Superior temporal gyrus (tissue), 1 donor: Measurements from ENCODE around the gene SLC25A24.
A peak's percentile ranks its signal among the peaks of the same experiment; 100 is the strongest.
"Not testable (repeated sequence)": the region's sequence is repeated elsewhere in the genome, so short reads cannot be mapped to it uniquely, and the experiment has no call there.

Experiments used
- DNase-seq: peaks from one replicate; pipeline ENCODE4 v3.0.0-alpha.2; 2016; ENCODE audit errors: extremely low spot score

Gene SLC25A24

GRCh38 chr1:108140177-108140576 is 60.0 kb downstream of the SLC25A24 start:
- DNase-seq = no peak

GRCh38 chr1:108139555-108139954 is 60.6 kb downstream of the SLC25A24 start:
- not testable (repeated sequence) for DNase-seq

GRCh38 chr1:108133148-108133547 is 67.0 kb downstream of the SLC25A24 start:
- DNase-seq = not testable (repeated sequence)

GRCh38 chr1:108132367-108132766 is 67.8 kb downstream of the SLC25A24 start:
- DNase-seq = not testable (repeated sequence)

- not testable (repeated sequence) for DNase-seq
These were observed 68.9 kb downstream of the SLC25A24 start for GRCh38 chr1:108131281-108131680.

GRCh38 chr1:108130794-108131193 is 69.3 kb downstream of the SLC25A24 start:
- DNase-seq = no peak

GRCh38 chr1:108129999-108130398 is 70.1 kb downstream of the SLC25A24 start:
- no peak for DNase-seq

- peak; percentile 88 for DNase-seq
These were observed 74.6 kb downstream of the SLC25A24 start for GRCh38 chr1:108125312-108126138.

GRCh38 chr1:108124622-108125311 is 75.4 kb downstream of the SLC25A24 start:
- no peak for DNase-seq

GRCh38 chr1:108124023-108124422 is 76.1 kb downstream of the SLC25A24 start:
- no peak for DNase-seq

GRCh38 chr1:108121358-108122143 is 78.6 kb downstream of the SLC25A24 start:
- DNase-seq = no peak

GRCh38 chr1:108120163-108120562 is 80.0 kb downstream of the SLC25A24 start:
- DNase-seq = no peak

- DNase-seq = no peak
These were observed 80.6 kb downstream of the SLC25A24 start for GRCh38 chr1:108119500-108119899.

- DNase-seq = no peak
These were observed 81.9 kb downstream of the SLC25A24 start for GRCh38 chr1:108117945-108118902.

GRCh38 chr1:108117237-108117636 is 82.9 kb downstream of the SLC25A24 start:
- DNase-seq = no peak

- no peak for DNase-seq
These were observed 86.0 kb downstream of the SLC25A24 start for GRCh38 chr1:108114033-108114599.

GRCh38 chr1:108113496-108113895 is 86.6 kb downstream of the SLC25A24 start:
- DNase-seq = no peak

GRCh38 chr1:108109295-108109973 is 90.7 kb downstream of the SLC25A24 start:
- DNase-seq = no peak

GRCh38 chr1:108108119-108108518 is 92.0 kb downstream of the SLC25A24 start:
- no peak for DNase-seq

- no peak for DNase-seq
These were observed 92.5 kb downstream of the SLC25A24 start for GRCh38 chr1:108107658-108108057.
